DMS53 (cell line): ENCODE data around the gene SREK1IP1.
"Not testable (repeated sequence)": the region's sequence is repeated elsewhere in the genome, so short reads cannot be mapped to it uniquely, and the experiment has no call there.

ENCODE experiments used
- DNase-seq: peaks from one replicate; lab custom pipeline; 2025; lab: John Stamatoyannopoulos, UW

The SREK1IP1 gene

GRCh38 chr5:64765804-64766504 is 2.5 kb downstream of the SREK1IP1 start:
- DNase-seq, result no peak

DNA sequence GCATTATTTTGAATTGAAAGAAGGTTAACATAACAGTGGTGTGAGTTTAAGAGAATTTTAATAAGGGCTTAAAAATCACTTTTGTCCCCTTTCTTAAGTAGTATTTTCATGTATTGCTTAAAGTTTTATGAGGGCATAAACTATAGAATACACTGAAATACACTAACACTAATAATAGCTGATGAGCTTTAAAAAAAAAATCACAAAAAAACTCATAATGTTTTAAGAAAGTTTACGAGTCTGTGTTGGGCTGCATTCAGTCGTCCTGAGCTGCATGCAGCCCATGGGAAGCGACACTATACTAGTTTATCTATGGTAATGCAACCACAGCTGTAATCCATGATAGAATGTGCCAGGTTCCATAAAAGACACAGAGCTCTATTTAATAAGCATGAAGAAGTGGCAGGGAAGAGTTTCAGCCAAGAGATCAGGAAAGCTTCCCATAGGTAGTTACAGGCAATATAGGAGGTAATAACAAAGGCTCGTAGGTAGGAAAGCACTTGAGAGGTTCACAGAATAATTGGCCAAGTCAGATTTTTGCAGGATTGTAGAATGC is 4.5 kb downstream of the SREK1IP1 start:
- no peak for DNase-seq

DNA sequence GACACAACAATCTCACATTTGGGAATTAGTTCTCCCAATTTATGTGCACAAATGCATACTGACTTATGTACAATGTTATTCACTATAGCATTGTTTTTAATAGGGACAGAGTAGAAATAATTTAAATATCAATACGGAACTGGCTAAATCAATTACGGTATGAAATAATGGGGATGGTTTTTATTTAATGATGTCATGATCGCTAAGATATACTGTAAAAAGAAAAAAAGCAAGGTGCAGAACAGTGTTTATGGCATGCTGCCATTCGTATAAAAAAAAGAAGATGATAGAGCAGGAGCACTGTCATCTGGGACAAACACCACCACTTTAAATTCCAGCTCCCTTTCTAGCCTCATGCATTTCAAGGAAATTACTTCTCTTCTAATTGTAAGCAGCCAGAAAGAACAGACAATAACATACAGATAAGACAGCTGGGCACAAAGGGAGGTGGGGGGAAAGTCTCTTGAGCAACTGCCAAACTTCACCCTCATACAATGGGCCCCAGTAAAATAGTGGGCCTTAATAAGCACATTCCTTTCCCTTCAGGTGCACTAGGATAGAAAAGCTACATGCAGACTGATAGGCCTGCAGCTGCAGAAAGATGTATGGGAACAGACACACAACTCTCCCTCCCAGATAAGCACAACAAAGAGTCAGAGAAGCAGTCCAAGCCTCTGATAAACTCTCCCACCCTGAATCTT is 8.4 kb downstream of the SREK1IP1 start:
- no peak for DNase-seq

DNA sequence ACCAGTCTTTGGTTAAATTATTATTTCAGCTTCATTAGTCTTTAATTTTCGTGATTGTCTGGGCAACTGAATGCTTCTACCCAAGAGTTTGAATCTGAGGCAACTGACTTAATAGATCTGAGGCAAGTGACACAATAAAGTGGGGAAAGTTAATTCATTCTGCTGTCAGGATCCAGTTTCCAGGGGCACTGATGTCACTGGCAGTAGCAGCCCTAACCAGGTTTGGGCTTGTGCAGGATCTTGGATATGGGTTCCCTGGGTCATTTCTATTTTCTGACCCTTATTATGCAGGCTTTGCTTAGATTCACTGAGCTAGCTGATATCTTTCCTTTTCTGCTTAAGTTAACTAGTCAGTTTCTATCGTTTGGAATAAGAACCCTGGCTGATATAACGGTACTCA is 9.6 kb downstream of the SREK1IP1 start:
- DNase-seq, result no peak

DNA sequence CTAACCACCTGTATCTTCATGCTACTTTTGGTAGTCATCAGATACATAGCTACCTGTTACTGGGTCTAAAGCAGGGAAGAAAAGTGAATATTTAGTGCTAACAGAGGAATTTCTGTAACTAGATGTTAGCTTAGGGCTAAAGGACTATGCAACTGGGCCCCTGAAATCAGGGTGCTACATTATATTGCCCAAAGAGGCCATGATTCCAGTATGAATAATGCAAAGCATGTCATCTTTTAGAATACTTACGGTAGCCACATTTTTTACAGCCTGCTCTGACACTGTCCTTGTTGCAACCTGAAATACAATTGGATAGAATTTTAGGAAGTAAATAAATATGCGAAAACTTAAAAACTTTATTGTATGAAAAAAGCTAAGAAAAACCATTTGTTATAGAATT is 14.4 kb downstream of the SREK1IP1 start:
- DNase-seq, result peak; percentile 31

GRCh38 chr5:64749385-64749784 is 19.1 kb downstream of the SREK1IP1 start:
- DNase-seq, result no peak

DNA sequence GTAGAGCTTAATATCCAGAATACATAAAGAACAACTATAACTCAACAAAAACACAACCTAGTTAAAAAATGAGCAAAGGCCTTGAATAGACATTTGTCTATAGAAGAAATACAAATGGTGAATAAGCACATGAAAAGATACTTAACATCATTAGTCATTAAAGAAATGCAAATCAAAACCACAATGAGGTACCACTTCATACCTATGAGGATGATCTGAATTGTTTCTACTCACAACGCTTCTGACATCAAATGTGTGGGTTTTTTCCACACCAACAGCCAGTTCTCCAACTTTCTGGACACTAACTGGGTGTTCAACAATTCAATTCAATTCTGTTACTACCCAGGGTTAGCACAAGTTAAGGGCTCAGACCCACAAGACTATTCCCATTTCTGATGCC is 22.0 kb downstream of the SREK1IP1 start:
- DNase-seq, result no peak

- DNase-seq, result no peak
Measured at GRCh38 chr5:64744914-64745313, 23.6 kb downstream of the SREK1IP1 start.

GRCh38 chr5:64742821-64743220 is 25.7 kb downstream of the SREK1IP1 start:
- DNase-seq, result no peak

DNA sequence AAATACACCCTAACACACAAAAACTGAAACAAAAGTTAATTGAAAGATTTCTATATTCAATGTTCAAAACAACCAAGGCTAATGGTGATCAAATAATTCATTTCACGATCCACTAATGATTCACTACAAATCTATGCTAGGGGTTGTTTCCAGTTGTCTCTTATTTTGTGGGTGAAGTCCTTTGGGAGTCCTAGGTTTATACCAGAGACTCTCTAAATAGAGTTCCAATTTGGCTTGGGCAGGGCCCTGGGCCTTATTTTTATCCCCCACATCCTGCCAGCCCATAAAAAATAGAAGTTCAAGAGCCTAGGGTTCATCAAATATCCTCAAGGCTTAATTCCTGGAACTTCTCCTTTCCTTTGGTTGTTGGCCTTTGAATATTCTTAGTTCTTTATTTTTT is 26.1 kb downstream of the SREK1IP1 start:
- DNase-seq, result no peak

GRCh38 chr5:64727150-64727549 is 41.3 kb downstream of the SREK1IP1 start:
- no peak for DNase-seq

DNA sequence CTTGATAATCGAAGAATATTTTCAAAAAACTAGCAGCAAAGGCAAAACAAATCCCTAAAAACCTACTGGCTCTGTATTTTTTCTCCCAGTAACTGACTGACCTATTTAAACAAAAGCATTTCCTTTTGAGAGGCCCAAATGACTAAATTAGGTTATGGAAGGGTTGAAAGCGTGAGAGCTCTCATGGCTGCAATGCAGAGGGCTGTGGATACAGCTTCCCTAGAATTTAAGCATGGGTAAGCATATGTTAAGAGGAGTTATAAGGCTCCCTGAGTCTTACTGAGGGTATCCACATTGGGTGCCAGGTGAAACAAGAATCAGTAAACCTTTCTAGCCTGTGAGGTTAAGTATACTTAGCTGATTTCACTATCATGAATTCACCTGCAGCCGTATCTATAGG is 45.9 kb downstream of the SREK1IP1 start:
- no peak for DNase-seq

- DNase-seq, result not testable (repeated sequence)
Measured at GRCh38 chr5:64714495-64714894, 54.0 kb downstream of the SREK1IP1 start.

DNA sequence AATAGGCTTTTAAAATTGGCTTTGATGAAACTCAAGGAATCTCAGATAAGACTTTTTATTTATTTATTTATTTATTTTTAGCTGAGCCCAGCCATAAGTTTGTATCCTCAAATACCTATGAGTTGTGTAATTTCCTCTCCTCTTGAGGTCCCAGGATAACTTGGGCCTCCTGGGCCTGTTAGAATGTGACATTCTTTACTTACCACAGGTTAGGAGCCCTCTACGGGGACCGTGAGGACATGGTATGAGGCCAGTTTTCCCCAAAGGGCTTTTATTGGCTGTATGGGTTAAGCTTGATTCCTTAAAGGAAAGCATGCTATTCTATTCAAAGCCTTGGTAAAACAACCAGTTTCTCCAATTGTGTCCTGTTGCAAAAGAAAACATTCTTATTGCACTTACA is 61.3 kb downstream of the SREK1IP1 start:
- no peak for DNase-seq

GRCh38 chr5:64706074-64706473 is 62.4 kb downstream of the SREK1IP1 start:
- DNase-seq, result not testable (repeated sequence)

- no peak for DNase-seq
Measured at GRCh38 chr5:64700765-64701164, 67.7 kb downstream of the SREK1IP1 start.

GRCh38 chr5:64696414-64696813 is 72.1 kb downstream of the SREK1IP1 start:
- DNase-seq, result peak; percentile 10

DNA sequence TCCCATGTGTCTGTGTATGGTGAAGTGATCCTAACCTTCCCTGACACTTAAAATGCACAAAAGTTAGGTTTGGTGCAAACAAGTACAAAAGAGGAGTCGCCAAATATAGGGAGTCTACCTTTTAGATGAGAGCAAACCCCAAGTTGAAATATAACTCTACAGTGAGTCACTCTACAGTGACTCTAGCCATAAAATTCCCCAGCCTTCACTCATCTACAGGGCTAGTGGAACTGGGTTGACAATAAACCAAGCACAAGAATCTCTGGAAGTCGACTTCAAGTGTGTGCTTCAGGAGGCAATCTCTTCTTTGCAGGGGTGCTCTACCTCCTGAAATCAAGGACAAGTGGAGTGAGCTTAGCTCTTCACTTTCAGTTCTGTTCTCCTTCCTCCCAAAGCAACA is 74.9 kb downstream of the SREK1IP1 start:
- no peak for DNase-seq

DNA sequence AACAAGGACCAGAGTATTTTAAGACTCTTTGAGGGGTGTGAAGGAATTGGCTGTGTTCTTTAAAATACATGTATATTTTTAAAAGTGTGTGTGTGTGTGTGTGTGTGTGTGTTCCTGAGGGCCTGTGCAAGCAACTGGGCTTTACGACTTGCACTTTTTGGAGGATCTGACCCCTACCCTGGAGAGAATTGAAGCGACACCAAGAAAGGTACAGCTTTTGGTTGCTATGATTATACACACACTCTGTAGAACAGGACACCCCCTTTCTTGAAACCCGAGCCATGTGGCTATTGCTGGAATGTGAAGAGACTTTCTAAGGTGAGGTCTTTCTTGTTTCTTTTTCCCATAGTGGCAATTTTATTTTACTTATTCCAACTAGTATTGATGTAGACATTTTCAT is 77.2 kb downstream of the SREK1IP1 start:
- no peak for DNase-seq

DNA sequence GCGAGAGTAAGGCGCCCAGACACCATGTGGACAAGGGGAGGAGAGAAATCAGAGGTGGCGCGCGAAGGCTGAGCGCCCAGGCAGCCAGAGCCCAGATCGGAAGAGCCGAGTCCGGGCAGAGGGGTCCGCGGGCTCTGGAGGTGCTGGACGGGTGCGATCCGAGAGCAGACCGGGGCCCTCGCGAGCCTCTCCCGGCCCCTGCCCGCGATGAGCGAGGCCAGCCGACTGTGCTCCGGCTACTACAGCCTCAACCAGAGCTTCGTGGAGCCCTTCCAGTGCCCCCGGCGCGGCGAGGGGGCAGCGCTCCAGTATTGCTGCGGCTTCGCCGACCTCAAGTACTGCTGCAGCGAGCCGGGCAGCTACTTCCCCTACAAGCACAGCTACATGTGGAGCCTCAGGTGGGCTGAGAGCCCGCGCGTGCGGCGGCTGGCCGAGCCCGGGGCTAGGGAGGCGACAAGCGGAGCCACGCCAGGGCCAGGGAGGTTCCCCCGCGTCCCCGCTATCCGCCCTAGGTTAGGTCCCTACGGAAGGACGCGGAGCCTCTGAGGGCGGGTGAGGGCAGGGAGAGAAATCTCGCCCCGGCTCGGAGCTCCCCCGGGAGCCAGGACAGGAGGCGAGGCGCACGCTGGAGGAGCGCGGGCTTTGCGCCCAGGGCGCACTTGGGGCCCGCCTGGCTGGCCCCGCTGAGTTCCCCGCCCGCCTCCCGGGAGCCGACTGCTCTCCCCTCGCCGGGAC is 77.9 kb downstream of the SREK1IP1 start, which contains the start of gene SHISAL2B:
SHISAL2B (plus strand) TSS at position 87 of the 735 bp plus-strand sequence; CDS start at position 208, 121 bp downstream.
- DNase-seq, result peak; percentile 74

GRCh38 chr5:64690104-64690416 is 78.4 kb downstream of the SREK1IP1 start:
- DNase-seq, result peak; percentile 63

- DNase-seq, result no peak
Measured at GRCh38 chr5:64688965-64689364, 79.5 kb downstream of the SREK1IP1 start.

DNA sequence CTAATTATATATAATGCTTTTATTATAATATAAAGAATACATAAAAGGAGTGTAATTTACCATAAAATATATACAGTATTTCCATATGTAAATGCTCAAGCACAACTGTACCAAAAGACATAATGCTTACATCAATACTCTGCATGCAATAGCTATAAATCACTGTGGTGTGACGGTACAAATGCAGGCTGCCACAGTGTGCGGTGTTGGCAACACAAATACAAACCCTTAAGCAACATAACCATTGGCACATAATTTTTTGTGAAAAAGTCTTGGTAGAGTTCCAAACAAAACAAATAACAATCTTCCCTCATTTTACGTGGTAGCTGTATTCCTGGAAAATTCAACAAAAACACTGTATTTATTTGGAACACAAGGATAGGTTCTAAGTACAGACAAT is 80.1 kb downstream of the SREK1IP1 start:
- DNase-seq, result no peak
